Jurkat, Clone E6-1 (cell line): ENCODE measurements around the gene HOXB2. TPM values are rescaled to one million over a fixed set of nuclear protein-coding genes. Genes with fewer than 3 reads are reported as not detected.

Experiments used
- DNase-seq: peaks from one replicate; pipeline ENCODE4 v3.0.0-alpha.2; 2011; ENCODE audit warnings: low read depth, low spot score
- H3K4me3 ChIP-seq: 2 replicates; pipeline ENCODE4 v1.5.1; 2011; ENCODE audit warnings: mild to moderate bottlenecking, low read length, control low read depth, moderate library complexity
- polyA plus RNA-seq: library from polyadenylated mRNA; unstranded; fragments of >200 nt; gene quantifications from one replicate; pipeline ENCODE4 v1.2.1, GENCODE V29; 2012; ENCODE audit warnings: missing spikeins; ENCODE audit not compliant: insufficient read length, insufficient read depth

The HOXB2 gene
- not detected for polyA plus RNA-seq

- no peak within 1 kb of the TSS for H3K4me3 ChIP-seq
Measured at GRCh38 chr17:48545022-48545375, at the start of gene HOXB2. Gene HOXB2, minus strand, starts transcription at chr17:48545109. Its CDS starts 198 bp downstream, at chr17:48544911.

DNA sequence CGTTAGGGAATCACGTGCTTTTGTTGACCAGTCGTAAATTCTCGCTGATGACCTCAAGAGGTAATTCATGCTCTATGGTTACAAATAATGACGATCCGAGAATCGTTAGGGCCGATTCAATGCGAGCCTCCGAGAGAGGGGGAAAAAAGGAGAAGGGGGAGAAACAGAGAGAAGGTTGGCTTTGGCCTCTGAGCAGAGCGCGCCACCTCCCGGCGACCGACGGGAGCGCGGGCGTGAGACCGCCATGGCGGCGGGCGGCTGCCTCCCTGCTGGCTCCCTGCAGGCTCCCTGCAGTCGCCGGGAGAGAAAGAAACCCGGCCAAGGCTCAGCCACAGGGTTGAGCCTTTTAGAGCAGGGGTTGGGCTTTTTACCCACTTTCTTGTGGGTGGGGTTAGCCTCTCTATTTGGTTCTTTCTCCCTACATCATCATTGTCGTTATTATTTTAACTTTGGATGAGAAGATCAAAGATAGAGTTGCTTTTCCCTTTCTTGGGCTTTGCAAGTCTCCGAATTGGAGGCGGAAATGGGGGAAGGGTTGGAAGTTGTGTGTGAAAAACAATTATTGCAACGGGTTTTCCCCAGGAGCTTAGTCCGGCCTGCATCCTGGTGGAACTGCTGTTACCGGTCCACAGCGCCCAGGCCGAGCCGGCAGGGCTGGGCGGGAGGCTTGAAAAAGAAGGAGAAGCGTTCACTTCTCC is 49.1 kb upstream of the HOXB2 start:
- peak overlapping the region; percentile 49 for H3K4me3 ChIP-seq
- peak; percentile 57 for DNase-seq

More at GRCh38 chr17:48545022-48545375, at the start of gene HOXB2:
- no peak for DNase-seq

- no peak for DNase-seq
- H3K4me3 ChIP-seq, result peak within 1 kb of the TSS; percentile 49
Measured at GRCh38 chr17:48593126-48593829, 48.4 kb upstream of the HOXB2 start, which contains the start of gene HOXB5. Gene HOXB5, minus strand, starts transcription at chr17:48593779. Its CDS starts 97 bp downstream, at chr17:48593682.

- no peak overlapping the region for H3K4me3 ChIP-seq
- DNase-seq, result no peak
Measured at GRCh38 chr17:48592577-48592976, 47.7 kb upstream of the HOXB2 start.

DNA sequence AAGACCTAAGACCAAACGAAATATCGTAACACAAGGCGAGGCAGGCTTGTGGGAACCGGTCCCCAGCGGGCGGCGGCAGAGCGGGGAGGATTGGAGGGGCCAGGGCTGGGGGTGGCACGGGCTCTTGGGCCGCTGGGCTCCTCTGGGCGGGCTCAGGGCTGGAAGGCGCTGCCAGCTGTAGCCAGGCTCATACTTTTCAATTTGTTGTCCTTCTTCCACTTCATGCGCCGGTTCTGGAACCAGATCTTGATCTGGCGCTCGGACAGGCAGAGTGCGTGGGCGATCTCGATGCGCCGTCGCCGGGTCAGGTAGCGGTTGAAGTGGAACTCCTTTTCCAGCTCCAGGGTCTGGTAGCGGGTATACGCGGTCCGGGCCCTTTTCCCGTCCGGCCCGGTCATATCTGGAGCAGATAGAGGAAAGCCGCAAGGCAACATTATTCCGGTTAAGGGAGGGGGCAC is 47.2 kb upstream of the HOXB2 start:
- DNase-seq, result no peak
- no peak overlapping the region for H3K4me3 ChIP-seq

- H3K4me3 ChIP-seq, result no peak overlapping the region
- DNase-seq, result no peak
Measured at GRCh38 chr17:48591255-48592056, 46.5 kb upstream of the HOXB2 start.

DNA sequence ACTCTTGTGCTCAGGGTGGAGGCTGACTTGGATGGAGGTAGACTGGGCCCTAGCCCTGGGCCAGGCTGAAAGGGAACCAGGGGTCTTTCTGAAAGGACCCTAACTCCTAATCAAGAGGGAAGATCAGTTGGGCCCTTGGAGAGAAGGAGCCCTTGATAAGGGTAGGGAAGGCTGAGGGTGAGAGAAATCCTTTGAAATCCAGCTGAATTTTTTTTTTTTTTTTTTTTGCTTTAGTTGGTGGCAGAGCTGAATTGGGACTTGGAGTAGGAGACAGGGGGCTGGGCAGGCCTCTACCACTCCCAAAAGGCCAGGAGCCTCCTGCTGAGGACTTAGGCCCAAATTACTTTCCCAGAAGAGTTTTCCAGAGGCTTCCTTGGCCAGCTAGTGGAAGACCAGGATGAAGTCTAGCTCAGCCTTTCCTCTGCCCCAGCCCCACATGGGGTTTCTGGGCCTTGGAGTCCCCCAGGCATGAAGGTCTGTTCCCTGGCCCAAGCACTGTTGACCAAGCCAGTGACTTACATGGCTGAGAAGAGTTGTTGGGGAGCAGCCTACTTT is 45.8 kb upstream of the HOXB2 start:
- no peak overlapping the region for H3K4me3 ChIP-seq
- no peak for DNase-seq

DNA sequence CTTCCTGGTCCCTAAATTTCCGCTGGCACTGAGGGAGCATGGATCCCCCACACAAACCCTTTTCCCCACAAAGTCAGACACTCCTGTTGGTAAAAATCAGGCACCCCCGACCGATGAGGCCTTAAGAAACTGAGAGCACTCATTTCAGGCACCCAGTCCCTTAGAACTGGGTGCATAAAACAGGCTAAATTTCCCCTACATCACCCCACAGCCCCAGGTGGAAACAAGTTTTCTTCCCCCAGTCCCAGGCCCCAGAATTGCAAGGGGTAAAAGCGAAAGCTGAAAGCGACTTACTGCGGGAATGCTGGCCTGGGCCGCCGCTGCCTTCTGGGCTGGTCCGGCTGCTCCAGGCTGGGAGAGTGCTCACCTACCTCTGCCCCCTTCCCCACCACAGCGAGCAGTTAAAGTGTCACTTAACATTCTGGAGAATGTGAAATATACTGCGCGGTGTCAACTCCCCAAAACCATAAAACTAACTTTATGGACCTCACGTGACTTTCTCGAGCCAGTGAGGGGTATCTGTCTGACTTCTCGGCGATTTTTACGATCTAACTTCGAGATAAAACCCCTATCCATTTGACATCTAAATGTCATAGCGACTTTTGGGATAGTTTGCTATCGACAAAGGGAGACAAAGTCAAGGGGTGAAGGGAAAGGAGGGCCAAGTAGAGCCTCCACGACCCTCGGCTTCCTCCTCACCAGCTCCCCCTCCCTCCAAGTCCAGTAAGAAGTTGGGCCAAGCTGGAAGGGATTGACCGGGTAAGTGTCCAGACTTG is 45.1 kb upstream of the HOXB2 start, which contains the start of gene HOXB3:
TSS of gene HOXB3 (minus strand) at position 411 of the 776 bp plus-strand sequence. CDS start 37,767 bp downstream, outside the sequence.
- DNase-seq, result no peak
- H3K4me3 ChIP-seq, result no peak within 1 kb of the TSS

DNA sequence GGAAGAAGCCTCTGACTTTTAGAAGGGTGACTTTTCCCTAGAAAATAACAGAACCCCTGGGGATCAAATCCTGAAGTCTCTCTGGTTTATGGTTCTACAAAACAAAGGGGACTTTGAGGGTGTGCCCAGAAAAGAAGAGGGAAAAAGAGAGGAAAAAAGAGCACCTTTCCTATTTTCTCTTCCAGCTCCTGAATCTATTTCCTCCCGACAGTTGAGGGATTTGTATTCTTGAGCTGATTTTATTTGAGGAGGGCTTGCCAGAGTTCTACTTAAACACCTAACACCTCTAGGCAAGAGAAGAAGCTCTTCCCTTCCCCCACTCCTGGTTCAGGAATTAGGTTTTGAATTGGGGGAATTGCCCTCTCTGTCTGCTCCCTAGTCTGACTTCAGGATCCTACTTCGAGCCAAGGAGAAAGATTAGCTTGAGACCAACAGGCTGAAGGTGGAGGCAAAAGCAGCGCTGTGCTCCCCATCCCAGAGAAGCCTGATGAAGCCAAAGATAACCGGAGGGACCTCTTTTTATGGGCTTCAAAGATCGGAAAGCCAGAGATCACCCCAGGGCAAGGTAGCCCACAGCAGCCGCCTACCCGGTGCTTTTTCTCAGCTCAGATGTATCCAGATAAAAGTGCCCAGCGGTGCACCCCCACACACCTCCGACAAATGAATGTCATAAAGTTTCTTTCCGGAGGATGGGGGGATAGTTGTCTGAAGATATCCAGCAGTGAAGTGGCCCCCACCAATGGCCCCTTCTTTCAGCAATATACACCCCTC is 44.3 kb upstream of the HOXB2 start:
- H3K4me3 ChIP-seq, result no peak overlapping the region
- no peak for DNase-seq

- no peak for DNase-seq
- no peak overlapping the region for H3K4me3 ChIP-seq
Measured at GRCh38 chr17:48588528-48588927, 43.6 kb upstream of the HOXB2 start.

GRCh38 chr17:48588074-48588415 is 43.1 kb upstream of the HOXB2 start:
- no peak overlapping the region for H3K4me3 ChIP-seq
- DNase-seq, result no peak

DNA sequence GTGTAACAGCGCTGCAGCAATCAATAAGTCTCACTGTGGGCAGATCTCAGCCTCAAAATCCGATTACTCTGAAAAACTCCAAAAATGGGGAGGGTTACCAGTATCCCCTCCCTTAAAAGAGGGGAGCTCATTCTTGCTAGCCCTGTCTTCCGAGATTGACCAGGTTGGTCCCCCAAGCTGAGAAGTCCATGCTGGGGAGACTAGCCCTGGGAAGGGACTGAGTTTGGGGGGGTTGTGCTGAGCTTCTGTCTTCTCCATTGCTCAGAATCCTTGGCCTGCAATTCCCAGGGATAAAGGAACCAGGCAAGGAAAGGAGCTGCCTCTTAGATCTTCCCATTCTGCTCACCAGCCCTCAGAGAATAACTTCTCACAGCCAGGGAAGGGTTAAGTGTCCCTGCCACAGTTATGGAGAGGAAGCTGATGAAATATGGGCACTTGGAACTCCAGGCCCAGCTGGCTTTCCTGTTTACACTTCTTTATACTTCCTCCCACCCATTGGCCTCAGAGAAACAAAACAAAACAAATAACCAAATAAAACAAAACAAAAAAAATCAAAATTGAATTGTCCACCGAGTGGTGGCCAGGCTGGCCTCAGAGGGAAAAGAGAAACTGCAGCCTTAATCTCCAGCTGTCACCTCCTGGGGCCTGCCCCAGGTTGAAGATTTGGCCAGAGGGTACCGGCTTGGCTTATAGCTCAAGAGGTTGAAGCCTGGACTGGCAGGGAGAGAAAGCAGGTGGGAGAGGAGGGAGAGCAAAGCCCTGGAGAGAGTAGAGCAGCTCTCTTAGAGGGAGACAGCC is 42.6 kb upstream of the HOXB2 start:
- no peak for DNase-seq
- no peak overlapping the region for H3K4me3 ChIP-seq

GRCh38 chr17:48586355-48587258 is 41.7 kb upstream of the HOXB2 start:
- no peak for DNase-seq
- no peak overlapping the region for H3K4me3 ChIP-seq

- H3K4me3 ChIP-seq, result no peak overlapping the region
- DNase-seq, result no peak
Measured at GRCh38 chr17:48584223-48584741, 39.4 kb upstream of the HOXB2 start.

DNA sequence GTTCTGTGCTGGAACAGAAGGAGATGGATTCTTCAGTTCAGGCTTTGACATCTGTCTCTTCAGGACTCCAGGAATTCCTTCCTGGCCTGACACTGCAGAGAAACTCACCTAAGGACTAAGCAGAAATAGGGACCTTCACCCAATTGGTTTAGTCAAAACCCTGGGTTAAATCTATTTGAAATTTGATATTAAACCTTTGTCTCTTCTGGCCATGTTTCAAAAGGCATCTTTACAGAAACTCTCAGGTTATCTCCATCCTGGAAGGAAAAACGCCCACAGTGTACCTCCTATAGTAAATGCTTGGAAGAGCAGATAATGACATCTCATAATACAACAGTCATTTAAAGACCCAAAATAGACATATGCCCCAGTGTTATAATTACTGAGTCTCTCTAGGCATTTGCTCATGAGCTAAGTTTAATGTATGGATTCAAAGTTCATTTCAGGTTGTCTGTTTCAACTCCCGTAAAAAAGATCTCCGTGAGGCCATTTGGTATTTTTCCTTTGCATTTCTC is 38.9 kb upstream of the HOXB2 start:
- no peak overlapping the region for H3K4me3 ChIP-seq

GRCh38 chr17:48582750-48583069 is 37.8 kb upstream of the HOXB2 start:
- DNase-seq, result no peak
- no peak overlapping the region for H3K4me3 ChIP-seq

More for the DNA sequence above, 38.9 kb upstream of the HOXB2 start:
- DNase-seq, result no peak
